Nephron (organoid): ENCODE measurements around the gene LOXL3.

Experiments
- H3K27ac Mint-ChIP-seq, 3 experiments: 2 replicates each; pipeline ENCODE4 v1.8.0; 2020; ENCODE audit warnings: mixed read lengths in 3 of 3, mild to moderate bottlenecking in 2 of 3, moderate library complexity in 1 of 3
- H3K27me3 Mint-ChIP-seq: 2 replicates; pipeline ENCODE4 v1.8.0; 2021; ENCODE audit warnings: low read depth, mild to moderate bottlenecking, moderate library complexity, mixed read lengths
- H3K36me3 Mint-ChIP-seq: 2 replicates; pipeline ENCODE4 v1.8.0; 2020; ENCODE audit warnings: low read depth, mixed read lengths
- H3K4me1 Mint-ChIP-seq: 2 replicates; pipeline ENCODE4 v1.8.0; 2020; ENCODE audit warnings: mixed read lengths
- H3K4me3 Mint-ChIP-seq, 3 experiments: 2 replicates each; pipeline ENCODE4 v1.8.0; 2020; ENCODE audit warnings: mild to moderate bottlenecking in 3 of 3, mixed read lengths in 3 of 3, moderate library complexity in 2 of 3
- H3K9me3 Mint-ChIP-seq: 2 replicates; pipeline ENCODE4 v1.8.0; 2020; ENCODE audit warnings: mixed read lengths
- TF ChIP-seq, protein P1 (sequence below), 3 experiments: fragments of 200-600 bp; sonication (generic); IDR thresholded peaks; one replicate each; pipeline ENCODE4 v1.5.0; 2021; ENCODE audit warnings: antibody characterized with exemption in 3 of 3; ENCODE audit not compliant: unreplicated experiment in 3 of 3

The LOXL3 gene, protein sequence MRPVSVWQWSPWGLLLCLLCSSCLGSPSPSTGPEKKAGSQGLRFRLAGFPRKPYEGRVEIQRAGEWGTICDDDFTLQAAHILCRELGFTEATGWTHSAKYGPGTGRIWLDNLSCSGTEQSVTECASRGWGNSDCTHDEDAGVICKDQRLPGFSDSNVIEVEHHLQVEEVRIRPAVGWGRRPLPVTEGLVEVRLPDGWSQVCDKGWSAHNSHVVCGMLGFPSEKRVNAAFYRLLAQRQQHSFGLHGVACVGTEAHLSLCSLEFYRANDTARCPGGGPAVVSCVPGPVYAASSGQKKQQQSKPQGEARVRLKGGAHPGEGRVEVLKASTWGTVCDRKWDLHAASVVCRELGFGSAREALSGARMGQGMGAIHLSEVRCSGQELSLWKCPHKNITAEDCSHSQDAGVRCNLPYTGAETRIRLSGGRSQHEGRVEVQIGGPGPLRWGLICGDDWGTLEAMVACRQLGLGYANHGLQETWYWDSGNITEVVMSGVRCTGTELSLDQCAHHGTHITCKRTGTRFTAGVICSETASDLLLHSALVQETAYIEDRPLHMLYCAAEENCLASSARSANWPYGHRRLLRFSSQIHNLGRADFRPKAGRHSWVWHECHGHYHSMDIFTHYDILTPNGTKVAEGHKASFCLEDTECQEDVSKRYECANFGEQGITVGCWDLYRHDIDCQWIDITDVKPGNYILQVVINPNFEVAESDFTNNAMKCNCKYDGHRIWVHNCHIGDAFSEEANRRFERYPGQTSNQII

DNA sequence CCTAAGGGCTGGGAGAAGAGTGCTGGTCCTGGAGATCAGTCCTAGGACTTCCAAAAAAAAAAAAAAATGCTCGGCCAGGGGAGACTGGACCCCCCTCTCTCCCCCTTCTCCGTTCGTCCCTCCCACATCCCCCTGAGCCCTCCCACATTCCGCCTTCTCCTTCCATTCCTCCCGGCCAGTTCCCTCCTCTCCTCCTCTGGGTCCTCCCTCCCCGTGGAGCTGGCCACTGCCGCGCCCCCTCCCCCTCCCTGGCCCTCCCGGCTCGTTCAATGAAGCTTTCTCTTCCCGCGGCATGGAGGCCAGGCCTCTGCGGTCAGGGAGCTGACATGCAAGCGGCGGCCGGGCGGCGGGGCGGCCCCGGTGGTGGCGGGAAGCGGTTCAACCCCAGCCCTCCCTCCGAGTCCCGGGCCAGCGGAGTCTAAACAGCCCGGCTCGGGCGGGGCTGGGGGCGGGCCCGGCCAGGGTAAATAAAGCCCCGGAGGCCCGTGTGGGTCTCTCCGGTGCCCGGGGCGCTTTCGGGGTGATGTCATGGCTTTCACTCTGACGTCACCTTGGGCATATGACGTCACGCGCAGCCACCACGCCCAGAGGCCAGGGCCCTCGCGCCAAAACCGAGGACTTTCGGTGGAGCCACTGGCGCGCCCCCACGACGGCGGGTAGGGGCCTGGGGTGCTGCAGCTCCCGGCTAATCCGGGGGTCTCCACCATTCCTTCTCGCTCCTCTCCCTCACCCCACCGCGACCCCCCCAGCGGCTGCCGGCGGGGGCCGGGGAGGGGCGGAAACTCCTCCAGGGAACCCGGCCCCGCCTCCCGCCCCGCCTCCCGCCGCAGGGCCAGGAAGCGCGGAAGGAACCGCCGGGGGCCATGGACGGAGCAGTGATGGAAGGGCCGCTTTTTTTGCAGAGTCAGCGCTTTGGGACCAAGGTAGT, at the start of gene LOXL3, which contains the start of gene DOK1:
LOXL3 (minus strand) TSS at position 51 of the 928 bp plus-strand sequence. CDS start 1,308 bp downstream, outside the sequence.
DOK1 (plus strand) TSS at position 829 of the 928 bp plus-strand sequence; CDS start at position 864, 35 bp downstream.
- Mint-ChIP-seq H3K4me3 (peak within 1 kb of the TSS; percentile 94 to 96 (median 96)), H3K4me1 (peaks cover 34% of the 10 kb centered on the region), H3K9me3 (no peaks in the 10 kb centered on the region), H3K27me3 (peaks cover 18% of the 10 kb centered on the region), H3K36me3 (peaks cover 5% of the 10 kb centered on the region), H3K27ac (peak within 1 kb of the TSS; percentile 65 to 85 (median 69))
- TF ChIP-seq, protein P1, sequence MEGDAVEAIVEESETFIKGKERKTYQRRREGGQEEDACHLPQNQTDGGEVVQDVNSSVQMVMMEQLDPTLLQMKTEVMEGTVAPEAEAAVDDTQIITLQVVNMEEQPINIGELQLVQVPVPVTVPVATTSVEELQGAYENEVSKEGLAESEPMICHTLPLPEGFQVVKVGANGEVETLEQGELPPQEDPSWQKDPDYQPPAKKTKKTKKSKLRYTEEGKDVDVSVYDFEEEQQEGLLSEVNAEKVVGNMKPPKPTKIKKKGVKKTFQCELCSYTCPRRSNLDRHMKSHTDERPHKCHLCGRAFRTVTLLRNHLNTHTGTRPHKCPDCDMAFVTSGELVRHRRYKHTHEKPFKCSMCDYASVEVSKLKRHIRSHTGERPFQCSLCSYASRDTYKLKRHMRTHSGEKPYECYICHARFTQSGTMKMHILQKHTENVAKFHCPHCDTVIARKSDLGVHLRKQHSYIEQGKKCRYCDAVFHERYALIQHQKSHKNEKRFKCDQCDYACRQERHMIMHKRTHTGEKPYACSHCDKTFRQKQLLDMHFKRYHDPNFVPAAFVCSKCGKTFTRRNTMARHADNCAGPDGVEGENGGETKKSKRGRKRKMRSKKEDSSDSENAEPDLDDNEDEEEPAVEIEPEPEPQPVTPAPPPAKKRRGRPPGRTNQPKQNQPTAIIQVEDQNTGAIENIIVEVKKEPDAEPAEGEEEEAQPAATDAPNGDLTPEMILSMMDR (IDR thresholded peaks at IDR 0.05; ENCODE audit: unreplicated experiment in 3 of 3) = no peak

DNA sequence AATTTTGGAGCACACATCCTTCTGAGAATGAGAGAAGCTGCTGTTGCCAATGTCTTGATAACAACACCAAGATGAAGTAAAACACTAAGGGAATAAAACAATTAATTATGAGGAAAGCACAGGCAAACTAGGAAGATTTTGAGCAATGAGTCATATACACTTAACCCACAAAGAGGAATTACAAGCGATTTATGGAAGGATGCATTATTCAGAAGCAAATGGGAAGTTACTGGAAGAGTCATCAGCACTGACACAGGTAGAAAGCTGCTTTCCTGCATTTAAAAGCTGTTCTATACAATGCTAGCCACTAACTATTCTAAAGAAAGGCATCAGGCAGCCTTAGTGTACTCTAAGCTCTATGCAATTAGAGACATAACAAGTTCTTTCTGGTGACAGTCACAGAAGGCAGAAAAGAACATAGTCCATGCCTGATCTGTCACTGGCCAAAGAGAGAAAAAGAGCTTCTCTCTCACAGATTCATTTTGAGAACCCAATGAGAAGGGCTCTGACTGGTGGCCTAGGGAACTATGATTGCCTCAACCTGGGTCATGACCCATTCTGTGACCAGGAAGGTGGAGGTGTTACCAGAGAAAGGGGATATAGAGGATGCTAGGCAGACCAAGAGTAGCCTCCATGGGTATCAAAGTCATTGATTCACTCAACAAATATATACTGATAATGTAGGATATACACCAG, 49.0 kb upstream of the LOXL3 start:
- Mint-ChIP-seq H3K36me3 (no peaks in the 10 kb centered on the region), H3K9me3 (no peaks in the 10 kb centered on the region), H3K4me1 (no peaks in the 10 kb centered on the region), H3K27ac (no peak overlapping the region), H3K4me3 (no peak overlapping the region), H3K27me3 (peaks cover 37% of the 10 kb centered on the region)
- TF ChIP-seq, protein P1 (IDR thresholded peaks at IDR 0.05; ENCODE audit: unreplicated experiment in 3 of 3) = no peak

DNA sequence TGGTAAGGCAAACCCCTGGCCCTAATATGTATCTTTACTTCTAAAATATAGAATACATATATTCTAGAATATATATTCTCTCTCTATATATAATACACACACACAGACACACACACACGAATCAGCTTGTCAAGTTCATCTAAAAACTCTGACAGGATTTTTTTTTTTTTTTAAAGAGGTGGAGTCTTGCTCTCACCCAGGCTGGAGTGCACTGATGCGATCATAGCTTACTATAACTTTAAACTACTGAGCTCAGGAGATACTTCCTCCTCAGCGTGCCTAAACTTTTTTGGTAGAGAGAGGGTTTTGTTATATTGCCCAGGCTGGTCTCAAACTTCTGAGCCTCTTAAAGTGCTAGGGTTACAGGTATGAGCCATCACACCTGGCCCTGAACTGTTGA, 45.9 kb upstream of the LOXL3 start:
- no peak overlapping the region for H3K27ac Mint-ChIP-seq
- H3K4me1 Mint-ChIP-seq = no peaks in the 10 kb centered on the region
- TF ChIP-seq, protein P1 (IDR thresholded peaks at IDR 0.05; ENCODE audit: unreplicated experiment in 3 of 3) = no peak
- no peak overlapping the region for H3K4me3 Mint-ChIP-seq
- H3K36me3 Mint-ChIP-seq = no peaks in the 10 kb centered on the region
- H3K9me3 Mint-ChIP-seq = no peaks in the 10 kb centered on the region
- H3K27me3 Mint-ChIP-seq = peaks cover 49% of the 10 kb centered on the region

DNA sequence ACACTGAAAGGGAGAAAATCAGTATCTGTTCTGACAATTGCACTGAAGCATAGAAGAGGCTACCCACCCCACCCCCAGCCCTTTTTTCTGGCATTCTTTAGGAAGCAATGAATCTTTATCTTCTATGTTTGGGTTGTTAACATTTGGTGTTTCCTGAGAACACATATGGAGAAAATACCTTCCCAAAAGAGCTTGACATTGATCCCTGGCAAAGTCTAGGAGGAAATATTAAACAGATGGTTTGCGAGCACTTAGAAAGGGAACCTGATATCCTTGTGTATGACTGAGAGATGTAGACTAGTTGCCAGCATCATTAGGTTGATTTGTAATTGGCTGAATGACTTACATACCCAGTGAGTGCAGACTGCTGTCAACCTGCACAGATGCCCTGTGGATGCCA, 43.7 kb upstream of the LOXL3 start:
- Mint-ChIP-seq H3K4me3 (no peak overlapping the region), H3K27me3 (peaks cover 47% of the 10 kb centered on the region), H3K27ac (peak overlapping the region in 2 of 3 experiments; percentile 4 to 46), H3K9me3 (no peaks in the 10 kb centered on the region), H3K36me3 (no peaks in the 10 kb centered on the region), H3K4me1 (no peaks in the 10 kb centered on the region)
- TF ChIP-seq, protein P1 (IDR thresholded peaks at IDR 0.05; ENCODE audit: unreplicated experiment in 3 of 3) = no peak

DNA sequence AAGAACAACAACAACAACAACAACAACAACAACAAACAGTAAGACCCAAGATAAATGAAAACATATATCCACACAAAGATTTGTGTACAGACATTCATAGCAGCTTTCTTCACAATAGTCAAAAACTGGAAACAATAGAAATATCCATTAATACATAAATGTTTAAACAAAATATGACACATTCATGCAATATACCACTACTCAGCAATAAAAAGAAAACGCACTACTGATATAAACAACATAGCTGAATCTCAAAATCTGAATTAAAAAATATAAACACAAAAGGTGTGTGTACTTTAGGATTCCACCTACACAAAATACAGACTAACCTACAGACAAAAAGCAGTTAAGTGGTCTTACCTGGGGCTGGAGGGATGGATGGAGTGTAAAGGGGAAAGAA, 42.8 kb upstream of the LOXL3 start:
- Mint-ChIP-seq H3K36me3 (no peaks in the 10 kb centered on the region), H3K27ac (peak overlapping the region in 1 of 3 experiments; percentile 46), H3K4me3 (no peak overlapping the region), H3K9me3 (no peaks in the 10 kb centered on the region), H3K27me3 (peaks cover 45% of the 10 kb centered on the region), H3K4me1 (no peaks in the 10 kb centered on the region)
- TF ChIP-seq, protein P1 (IDR thresholded peaks at IDR 0.05; ENCODE audit: unreplicated experiment in 3 of 3) = no peak
